Left ventricle myocardium superior (tissue), 1 donor: ENCODE results near the gene TAS2R9. TPM values are rescaled to one million over a fixed set of nuclear protein-coding genes. Genes with fewer than 3 reads are reported as not detected.

Experiments used
- ATAC-seq: fragments of 200-7000 bp; cut with Tn5 transposase; one replicate; pipeline ENCODE4 v1.9.1; 2020; ENCODE audit warnings: mild to moderate bottlenecking, moderate library complexity
- DNase-seq: peaks from one replicate; pipeline ENCODE4 v3.0.0-alpha.2; 2020
- intact Hi-C: fragments of 100-400 bp; cut with micrococcal nuclease; formaldehyde crosslinking; loops from one replicate; pipeline ENCODE4 v1.11.0; 2022
- total RNA-seq: library from RNA; stranded (reverse); fragmentation: NEBNext Ultra II Directional; extraction: Animal tissue kit (Norgen Biotek cat#: 25700); gene quantifications from one replicate; pipeline ENCODE4 v1.2.1, GENCODE V29; 2021
- donor health status: DM: no; HTN: yes; CAD: no; lungs with severe emphysema.

TAS2R9 gene
- total RNA-seq, 1 donor from 2014 or later, result not detected

- no peak for ATAC-seq
- intact Hi-C loops, result no loop called here
- no peak for DNase-seq
These were observed 50.3 kb downstream of the TAS2R9 start for GRCh38 chr12:10759657-10760056.

Other genes with a start within 250 kb of the TAS2R9 start
- 11.5 TPM for gene MAGOHB, start 196.6 kb downstream of the TAS2R9 start, total RNA-seq
- not detected for gene STYK1, start 136.1 kb downstream of the TAS2R9 start, total RNA-seq
- gene YBX3, start 86.8 kb downstream of the TAS2R9 start, total RNA-seq, result 773 TPM
- not detected for gene TAS2R7, start 7.5 kb downstream of the TAS2R9 start, total RNA-seq
- not detected for gene TAS2R8, start 2.9 kb downstream of the TAS2R9 start, total RNA-seq
- not detected for gene TAS2R10, start 16.2 kb upstream of the TAS2R9 start, total RNA-seq
- 0.94 TPM for gene PRR4, start 39.3 kb upstream of the TAS2R9 start, total RNA-seq
- gene PRH1, start 74.1 kb upstream of the TAS2R9 start, total RNA-seq, result 3.8 TPM
- 0.30 TPM for gene TAS2R13, start 99.4 kb upstream of the TAS2R9 start, total RNA-seq
- not detected for gene PRH2, start 119.1 kb upstream of the TAS2R9 start, total RNA-seq
- gene TAS2R14, start 129.1 kb upstream of the TAS2R9 start, total RNA-seq, result 0.45 TPM
- gene TAS2R50, start 176.7 kb upstream of the TAS2R9 start, total RNA-seq, result 0.25 TPM
- gene TAS2R20, start 188.1 kb upstream of the TAS2R9 start, total RNA-seq, result 0.42 TPM
- gene TAS2R19, start 212.5 kb upstream of the TAS2R9 start, total RNA-seq, result 0.77 TPM
- gene TAS2R31, start 221.2 kb upstream of the TAS2R9 start, total RNA-seq, result 0.67 TPM